Measurements from ENCODE around the gene RANGRF.

DNA sequence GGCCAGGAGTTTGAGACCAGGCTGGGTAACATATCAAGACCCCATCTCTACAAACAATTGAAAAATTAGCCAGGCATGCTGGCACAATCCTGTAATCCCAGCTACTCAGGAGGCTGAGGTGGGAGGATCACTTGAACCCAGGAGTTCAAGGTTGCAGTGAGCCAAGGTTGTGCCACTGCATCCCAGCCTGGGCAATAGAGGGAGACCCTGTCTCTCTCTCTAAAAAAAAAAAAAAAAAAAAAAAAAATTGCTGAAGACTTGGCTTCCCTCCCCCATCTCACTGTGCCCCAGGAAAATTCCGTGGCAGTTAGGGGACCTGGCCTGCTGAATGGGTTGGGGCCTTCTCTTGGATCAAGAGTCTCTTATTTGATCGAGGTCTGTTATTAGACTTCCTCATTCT lies 51.1 kb downstream of the RANGRF start, which contains the start of gene ODF4:
- TF ChIP-seq, protein P1, sequence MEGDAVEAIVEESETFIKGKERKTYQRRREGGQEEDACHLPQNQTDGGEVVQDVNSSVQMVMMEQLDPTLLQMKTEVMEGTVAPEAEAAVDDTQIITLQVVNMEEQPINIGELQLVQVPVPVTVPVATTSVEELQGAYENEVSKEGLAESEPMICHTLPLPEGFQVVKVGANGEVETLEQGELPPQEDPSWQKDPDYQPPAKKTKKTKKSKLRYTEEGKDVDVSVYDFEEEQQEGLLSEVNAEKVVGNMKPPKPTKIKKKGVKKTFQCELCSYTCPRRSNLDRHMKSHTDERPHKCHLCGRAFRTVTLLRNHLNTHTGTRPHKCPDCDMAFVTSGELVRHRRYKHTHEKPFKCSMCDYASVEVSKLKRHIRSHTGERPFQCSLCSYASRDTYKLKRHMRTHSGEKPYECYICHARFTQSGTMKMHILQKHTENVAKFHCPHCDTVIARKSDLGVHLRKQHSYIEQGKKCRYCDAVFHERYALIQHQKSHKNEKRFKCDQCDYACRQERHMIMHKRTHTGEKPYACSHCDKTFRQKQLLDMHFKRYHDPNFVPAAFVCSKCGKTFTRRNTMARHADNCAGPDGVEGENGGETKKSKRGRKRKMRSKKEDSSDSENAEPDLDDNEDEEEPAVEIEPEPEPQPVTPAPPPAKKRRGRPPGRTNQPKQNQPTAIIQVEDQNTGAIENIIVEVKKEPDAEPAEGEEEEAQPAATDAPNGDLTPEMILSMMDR (IDR thresholded peaks at IDR 0.05) = no peak
- TF ChIP-seq POLR2A (IDR thresholded peaks at IDR 0.05) = no peak
